Loucy (cell line): ENCODE data around the gene ZNF782.

Experiments used
- EZH2phosphoT487 ChIP-seq: fragments of 200-600 bp; IDR thresholded peaks from 2 replicates; pipeline ENCODE4 v1.6.1; 2018; ENCODE audit warnings: antibody characterized with exemption, mild to moderate bottlenecking, moderate library complexity, borderline replicate concordance
- TF ChIP-seq, protein P1 (sequence below): fragments of 200-600 bp; sonication (generic); conservative IDR thresholded peaks from 2 replicates; pipeline ENCODE4 v1.5.1; 2014; ENCODE audit warnings: mild to moderate bottlenecking, antibody characterized with exemption, low read length

DNA sequence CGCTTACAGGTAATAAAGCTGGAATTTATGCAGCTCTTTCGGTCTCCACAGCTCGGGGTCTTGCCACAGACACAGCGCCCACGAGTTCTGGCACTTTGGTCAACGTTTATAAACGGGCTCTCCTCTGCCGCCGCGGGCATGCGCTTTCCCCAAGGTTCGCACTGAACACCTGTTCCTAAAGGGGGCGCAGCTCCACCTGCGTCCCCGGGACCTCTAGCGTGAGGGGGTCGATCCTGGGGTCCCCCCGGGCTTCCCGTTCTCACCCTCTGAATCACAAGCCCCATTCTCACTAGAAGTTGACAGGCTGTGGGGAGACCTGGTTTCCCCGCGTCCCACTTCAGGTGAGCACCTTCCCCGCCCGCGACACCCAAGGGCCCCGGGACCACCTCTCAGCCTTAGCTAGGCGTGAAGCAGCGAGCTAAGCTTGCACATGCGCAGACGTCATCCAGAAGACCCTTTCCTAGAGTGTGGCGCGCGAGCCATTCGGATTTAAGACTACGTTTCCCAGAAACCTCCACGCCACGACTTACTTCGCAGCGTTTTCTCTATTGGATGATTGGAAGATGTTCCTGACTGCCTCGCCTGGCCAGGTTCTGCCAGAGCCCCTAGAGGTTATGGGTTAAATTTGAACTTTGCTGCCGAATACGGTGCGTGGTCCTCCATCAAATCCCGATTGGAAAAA is 21.3 kb upstream of the ZNF782 start:
- TF ChIP-seq, protein P1, sequence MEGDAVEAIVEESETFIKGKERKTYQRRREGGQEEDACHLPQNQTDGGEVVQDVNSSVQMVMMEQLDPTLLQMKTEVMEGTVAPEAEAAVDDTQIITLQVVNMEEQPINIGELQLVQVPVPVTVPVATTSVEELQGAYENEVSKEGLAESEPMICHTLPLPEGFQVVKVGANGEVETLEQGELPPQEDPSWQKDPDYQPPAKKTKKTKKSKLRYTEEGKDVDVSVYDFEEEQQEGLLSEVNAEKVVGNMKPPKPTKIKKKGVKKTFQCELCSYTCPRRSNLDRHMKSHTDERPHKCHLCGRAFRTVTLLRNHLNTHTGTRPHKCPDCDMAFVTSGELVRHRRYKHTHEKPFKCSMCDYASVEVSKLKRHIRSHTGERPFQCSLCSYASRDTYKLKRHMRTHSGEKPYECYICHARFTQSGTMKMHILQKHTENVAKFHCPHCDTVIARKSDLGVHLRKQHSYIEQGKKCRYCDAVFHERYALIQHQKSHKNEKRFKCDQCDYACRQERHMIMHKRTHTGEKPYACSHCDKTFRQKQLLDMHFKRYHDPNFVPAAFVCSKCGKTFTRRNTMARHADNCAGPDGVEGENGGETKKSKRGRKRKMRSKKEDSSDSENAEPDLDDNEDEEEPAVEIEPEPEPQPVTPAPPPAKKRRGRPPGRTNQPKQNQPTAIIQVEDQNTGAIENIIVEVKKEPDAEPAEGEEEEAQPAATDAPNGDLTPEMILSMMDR: no peak
- no peak for TF ChIP-seq EZH2phosphoT487
